Activated CD4-positive, alpha-beta T cell treated with anti-CD3 and anti-CD28 coated beads, Interleukin-2, amount 50 U/mL, for 1 hour (primary cell): ENCODE results near the gene WNT7B.

Source experiments
- DNase-seq: peaks from one replicate; pipeline ENCODE4 v3.0.0-alpha.2; 2020

Gene WNT7B

DNA sequence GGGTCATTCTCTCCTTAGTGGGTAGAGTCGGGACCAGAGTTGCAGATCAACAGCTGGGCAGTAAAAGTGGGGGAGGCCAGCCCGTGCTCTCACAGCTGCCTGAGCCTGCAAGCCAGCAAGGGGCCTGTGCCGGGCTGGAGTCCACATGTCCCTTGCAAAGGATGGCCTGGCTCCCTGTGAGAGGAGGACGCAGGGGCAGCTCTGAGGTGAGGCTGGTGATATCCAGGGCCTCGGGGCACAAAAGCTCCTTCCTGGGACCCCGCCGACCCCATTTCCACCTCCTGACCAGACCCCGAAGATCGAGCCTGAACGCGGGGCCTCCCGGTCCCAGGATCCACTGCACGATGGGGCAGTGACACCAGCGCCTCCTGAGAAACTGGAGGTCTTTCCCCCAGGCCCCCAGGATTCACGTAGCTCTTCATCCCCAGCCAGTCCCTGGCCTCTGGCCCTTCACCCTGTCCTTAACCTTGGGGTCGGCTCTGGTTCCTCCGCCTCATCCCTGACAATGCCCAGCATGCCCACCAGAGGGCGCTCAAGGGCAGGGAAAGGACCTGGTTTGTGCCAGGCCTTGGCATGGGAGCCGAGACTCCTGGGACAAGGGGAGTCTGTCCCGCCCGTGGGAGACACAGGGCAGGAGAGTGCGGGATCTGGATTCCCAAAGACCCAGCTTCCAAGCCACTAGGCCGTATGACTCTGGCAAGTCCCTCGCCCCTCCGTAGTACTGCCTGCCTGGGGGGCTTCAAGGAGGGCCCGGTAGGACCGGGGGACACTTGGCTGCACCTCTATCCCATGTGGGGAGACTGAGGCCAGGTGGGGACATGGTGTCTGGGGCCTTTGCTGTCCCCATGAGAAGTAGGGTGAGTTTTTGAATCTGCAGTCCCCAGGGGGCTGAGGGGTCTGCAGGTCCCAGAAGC lies 17.8 kb upstream of the WNT7B start:
- DNase-seq, result peak; percentile 83

DNA sequence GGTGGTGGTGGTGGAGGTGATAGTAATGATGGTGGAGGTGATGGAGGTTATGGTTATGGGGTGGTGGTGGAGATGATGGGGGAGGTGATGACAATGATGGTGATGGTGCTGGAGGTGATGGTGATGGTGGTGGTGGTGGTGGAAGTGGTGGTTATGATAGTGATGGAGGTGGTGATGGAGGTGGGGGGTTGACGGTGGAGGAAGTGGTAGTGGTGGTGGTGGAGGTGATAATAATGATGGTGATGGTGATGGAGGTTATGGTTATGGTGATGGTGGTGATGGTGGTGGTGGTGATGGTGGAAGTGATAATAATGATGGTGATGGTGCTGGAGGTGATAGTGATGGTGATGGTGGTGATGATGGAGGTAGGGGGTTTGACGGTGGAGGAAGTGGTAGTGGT lies 16.9 kb upstream of the WNT7B start:
- DNase-seq, result no peak

DNA sequence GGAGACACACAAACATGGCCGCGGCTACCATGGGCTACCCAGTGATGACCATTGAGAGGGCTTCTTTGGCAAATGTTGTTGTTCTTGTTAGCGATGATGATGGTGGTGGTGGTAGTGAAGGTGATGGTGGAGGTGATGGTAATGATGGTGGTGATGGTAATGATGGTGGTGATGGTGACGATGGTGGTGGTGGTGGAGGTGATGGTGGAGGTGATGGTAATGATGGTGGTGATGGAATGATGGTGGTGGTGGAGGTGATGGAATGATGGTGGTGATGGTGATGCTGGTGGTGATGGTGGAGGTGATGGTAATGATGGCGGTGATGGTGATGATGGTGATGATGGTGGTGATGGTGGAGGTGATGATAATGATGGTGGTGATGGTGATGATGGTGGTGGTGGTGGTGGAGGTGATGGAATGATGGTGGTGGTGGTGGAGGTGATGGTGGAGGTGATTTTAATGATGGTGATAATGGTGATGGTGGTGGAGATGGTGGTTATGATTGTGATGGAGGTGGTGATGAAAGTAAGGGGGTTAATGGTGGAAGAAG lies 16.3 kb upstream of the WNT7B start:
- no peak for DNase-seq

DNA sequence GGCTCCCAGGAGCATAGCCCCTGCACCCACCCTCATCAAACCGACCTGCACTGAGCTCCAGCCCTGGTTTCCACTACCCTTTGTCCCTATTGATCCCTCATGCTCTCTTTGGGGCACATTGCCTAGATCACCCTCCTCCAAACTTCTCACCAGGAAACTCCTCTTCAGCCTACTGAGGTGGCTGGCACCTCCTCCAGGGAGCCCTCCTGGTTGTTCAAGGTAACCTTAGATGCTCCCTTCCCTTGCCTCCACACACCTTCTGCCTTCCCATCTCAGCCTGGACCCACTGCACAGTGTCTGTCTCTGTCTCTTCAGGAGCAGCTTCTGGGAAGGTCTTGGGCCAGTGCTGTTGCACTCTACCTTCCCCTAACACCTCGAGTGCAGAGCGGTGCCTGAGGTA lies 15.8 kb upstream of the WNT7B start:
- DNase-seq, result no peak

DNA sequence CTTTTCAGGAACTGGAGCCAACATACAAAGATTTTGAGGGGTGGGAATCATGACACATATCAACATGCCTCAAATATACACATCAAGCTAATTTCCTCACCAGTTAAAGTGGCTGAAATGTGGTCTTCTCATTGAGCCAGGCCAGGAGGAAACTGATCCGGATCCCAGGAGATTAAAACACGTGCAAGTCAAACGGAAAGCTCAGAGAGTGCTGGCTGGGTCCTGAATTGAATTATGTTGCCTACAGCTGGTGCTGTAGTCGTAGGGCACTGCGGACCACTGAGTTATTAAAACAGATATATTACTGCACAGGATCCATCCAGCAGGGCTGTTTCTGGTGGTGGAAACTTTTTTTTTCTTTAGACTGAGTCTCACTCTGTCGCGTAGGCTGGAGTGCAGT lies 14.1 kb upstream of the WNT7B start:
- DNase-seq, result no peak

DNA sequence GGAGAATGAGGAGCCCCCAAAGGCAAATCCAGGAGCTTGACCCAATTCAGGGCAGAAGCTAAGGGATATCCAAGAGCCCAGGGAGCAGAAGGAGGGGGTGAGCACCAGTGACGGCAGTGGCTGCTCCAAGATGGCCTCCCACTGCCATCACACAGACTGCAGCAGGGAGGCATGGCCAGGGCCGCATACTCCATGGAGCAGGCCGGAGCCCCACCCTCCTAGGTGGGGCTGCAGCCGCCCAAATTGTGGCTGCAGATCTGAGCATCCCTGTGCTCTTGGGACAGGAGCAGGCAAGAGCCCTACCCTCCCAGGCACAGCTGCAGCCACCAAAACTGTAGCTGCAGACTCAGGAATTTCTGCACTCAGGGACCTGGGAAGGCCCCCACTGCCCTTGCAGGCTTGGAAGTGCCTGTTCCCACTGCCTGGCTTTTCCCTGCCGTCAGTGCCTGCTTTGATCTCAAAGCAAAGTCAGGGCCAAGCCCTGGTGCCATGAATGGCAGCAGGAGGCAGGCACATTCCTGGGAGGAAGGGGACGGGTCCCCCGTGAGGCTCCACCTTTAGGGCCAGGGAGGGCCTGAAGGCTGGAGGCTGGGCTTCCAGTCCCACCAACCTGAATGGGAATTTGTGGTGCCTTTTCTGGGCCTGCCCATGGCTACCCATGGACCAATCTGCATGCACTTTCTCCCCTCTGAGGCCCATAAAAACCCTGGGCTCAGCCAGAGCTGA lies 10.3 kb upstream of the WNT7B start:
- DNase-seq, result no peak

DNA sequence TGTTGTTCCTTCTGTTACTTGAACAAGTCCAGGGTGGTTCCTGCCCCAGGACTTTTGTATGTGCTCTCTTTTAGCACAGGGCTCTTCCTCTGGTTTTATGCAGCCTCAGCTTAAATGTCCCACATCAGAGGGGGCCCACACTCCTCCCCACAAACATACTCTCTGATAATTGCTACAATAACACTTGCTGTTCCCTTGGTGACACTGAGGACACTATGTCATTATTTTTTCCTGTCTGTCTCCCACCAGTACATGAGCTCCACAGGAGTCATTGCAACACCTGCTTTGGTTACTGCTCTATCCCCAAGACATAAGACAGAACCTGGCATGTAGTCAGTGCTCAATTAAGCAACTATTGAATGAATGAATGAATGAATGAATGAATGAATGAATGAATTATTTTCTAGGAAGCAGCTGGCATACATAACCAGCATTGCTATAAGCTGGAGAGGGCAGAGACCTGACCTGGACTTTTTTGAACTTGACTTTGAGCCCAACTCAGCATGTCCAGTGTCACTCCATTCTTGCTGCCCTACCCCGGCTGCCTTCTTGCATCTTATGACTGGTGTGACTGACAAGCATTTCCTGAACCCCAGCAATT lies 7.5 kb upstream of the WNT7B start:
- no peak for DNase-seq

DNA sequence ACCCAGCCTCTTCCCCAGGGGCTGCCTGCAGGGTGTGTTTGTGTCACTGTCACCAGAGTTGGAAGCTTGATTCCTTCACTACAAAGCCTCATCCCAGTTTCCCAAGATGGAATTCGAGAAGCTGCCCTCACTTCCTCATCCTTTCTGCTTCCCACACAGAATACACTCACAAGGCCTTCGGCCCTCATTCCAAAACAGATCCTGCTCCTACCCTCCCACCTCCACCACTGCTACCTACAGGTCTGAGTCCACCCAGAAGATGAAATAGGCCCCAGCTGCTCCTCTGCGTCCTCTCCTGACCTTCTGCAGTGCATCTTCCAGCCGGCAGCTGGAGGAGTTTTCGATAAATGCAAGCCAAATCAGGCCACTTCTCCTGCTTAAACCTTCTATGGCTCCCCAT lies 6.8 kb upstream of the WNT7B start:
- no peak for DNase-seq

DNA sequence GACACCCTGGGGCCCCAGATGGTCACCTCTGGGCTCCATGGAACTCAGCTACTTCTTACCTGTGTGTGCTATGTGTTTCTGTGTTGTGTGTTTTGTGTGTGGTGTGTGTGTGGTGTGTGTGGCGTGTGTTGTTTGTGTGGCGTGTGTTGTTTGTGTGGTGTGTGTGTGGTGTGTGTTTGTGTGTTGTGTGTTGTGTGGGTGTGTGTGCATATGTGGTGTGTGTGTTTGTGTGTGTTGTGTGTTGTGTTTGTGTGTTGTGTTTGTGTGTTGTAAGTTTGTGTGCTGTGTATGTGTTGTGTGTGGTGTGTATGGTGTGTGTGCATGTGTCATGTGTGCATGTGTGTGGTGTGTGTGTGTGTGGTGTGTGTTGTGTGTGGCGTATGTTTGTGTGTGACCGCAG lies 3.8 kb upstream of the WNT7B start:
- no peak for DNase-seq

DNA sequence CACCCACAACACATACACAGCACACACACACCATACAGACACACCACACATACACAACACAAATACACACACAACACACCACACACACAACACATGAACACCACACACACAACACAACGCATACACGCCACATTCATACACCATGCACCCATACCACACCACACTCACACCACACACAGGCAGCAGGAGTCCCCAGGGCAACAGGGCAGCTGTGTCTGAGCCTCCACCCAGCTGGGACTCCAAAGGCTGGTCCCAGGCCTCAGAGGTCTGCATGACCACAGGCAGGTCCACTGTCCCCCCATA lies 3.3 kb upstream of the WNT7B start:
- DNase-seq, result no peak

DNA sequence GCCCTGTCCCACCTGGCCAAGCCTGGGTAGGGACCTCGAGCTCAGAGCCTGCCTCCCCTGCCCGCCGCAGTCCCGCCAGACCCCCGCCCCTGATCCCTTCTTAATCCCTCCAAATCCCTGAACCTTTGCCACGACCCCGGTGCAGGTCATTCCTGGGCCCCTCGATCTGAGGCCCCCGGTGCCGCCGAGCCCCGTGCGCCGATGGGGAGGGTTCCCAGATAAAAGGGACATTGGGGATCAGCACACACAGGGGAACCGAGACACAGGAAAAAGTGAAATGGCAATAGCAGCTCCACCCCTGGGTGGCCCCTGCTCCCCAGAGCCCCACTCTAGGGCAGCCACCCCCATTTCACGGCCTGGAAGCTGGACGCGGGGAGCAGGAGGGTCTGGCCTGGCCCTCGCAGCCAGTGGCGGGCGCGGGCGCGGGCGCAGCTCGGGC lies 1.3 kb upstream of the WNT7B start:
- DNase-seq, result no peak

DNA sequence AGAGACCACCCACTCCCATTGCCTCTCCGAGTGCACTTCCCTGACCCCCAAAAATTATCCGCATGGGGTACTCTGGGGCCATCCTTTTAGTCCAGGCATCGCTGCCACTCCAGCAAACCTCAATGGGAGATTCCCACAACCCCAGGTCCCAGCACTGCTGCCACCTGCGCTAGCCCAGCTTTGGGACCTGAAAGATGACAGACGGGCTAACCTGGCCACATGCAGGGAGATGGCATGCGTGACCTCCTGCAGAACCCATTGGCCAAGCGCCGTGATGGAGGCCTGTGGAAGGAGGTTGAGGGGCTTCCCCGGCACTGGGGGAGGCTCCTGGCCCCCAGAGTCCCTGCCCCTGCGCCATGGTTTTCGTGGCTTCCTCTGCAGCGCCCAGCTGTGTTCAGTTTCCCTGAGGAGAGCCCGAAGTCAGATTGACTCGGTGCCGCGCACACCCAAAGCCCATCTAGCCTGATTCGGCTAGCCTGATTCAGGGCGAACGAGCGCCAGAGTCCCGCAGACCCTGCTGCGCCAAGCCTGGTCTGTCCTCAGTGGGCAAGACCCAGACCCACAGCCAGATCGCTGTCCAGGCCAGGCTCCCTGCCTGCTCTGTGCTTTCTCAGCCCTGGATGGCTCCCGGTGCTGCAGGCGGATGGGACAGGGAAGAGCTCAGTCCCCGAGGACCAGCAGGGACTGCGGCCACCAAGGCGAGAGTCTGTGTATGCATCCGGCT lies 751 bp upstream of the WNT7B start:
- no peak for DNase-seq

DNA sequence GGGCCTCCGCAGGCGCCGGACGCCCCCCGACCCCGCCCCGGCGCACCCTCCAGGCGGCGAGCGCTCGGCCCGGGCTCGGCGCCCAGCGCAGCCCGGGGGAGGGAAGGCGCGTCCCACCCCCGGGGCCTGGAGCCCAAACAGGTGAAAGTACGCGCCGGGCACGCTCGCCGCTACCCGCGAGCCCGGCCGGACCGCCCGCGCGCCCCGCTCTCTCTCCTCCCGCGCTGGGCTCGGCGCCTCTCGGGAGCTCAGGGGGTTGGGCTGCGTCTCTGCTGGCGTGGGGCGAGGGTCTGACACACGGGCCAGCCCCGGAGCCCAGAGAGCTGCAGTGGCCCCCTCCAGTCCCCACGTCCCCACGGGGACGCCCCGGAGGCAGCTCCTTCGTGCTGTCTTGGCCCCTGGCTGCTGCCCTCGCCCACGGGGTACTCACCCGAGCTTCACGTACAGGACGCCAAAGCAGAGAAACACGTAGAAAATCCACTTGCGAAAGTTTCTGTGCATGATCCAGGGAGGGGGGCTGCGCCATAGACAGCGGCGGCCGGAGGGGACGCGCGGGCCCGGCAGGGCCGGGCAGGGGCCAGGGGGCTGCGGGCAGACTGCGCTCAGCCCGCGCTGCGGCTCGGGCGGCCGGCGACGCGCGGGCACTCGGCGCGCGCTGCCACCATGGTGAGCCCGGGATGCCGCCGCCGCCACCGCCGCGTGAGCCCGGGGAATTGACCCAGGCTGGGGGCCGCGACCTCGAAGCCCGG lies 534 bp downstream of the WNT7B start:
- DNase-seq, result no peak

DNA sequence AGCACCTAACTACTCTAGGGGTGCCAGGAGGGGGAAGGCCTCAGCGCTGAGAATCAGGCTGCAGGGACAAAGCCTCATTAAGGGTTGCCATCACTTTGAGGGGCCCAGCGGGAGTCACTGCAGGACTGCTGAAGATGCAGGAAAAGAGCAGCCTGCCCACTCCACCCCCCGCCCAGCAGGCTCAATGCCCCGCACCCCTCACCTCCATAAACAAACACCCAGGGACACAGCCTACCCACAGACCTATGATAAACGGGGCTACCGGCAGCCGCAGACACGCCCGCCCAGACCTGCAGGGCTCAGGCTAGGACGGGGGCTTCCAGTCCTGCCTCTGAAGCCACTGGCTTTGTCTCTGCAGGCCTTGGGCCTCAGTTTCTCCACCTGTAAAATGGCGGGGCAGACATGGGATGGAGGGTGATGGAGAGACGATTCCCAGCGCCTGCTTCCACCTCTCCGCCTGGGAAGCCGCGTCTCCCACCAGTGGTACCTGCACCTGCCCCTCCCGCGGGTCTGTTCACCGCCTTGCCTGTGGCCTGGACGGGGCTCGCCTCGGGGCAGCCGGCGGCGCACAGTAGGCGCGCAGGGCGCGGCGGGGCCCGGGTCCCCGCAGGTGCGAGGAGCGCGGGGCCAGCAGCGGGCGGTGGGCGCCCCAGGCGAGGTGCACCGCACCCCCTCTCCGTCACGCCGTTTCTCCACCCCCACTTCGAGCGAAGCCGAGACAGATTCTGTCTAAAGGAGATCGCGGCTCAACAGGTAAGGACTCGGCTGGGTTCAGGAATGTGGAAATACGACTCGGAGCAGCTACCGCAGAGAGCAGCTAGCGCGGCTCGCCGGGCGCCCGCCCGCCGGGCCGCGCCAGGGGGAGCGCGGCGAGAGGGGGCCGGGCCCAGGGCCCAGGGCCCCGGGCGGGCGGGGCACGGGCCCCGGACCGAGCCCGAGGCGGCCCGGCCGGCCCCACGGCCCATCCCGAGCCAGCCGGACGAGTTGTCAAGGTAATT lies 1.5 kb downstream of the WNT7B start:
- no peak for DNase-seq

DNA sequence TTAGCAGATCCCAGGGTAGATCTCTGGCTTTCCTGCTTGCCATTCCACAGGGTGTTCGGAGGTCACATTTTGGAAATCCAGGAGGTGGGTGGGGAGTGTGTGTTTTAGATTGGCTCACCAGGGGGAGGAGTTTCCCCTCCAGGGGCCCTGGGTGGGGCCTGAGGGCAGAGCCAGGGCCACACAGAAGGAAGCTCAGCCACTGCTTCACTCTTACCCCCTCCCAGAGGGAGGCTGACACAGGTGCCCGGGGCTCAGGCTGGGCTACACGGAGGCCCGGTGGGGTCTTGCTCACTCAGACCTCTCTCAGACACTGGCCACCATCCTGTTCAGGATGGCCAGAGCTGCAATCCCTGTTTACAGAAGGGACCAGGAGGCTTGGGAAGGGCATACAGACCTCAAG lies 2.5 kb downstream of the WNT7B start:
- DNase-seq, result no peak

DNA sequence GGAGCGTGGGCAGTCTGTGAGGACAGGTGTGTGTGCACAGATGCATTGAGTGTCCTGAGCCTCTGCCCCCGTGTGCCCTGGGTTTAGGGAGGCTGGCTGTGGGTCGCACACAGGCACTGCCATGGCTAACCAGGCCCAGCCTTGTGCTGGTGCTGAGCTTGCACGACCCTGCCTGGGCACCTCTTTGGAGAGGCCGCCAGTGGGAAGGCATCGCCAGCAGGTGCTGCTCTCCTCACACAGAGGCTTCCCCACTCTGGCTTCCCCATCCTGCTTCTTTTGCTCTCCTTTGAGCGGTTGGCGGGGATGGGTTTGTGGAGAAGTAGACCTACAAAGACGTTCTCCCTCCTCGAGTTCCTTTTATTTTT lies 4.1 kb downstream of the WNT7B start:
- no peak for DNase-seq

DNA sequence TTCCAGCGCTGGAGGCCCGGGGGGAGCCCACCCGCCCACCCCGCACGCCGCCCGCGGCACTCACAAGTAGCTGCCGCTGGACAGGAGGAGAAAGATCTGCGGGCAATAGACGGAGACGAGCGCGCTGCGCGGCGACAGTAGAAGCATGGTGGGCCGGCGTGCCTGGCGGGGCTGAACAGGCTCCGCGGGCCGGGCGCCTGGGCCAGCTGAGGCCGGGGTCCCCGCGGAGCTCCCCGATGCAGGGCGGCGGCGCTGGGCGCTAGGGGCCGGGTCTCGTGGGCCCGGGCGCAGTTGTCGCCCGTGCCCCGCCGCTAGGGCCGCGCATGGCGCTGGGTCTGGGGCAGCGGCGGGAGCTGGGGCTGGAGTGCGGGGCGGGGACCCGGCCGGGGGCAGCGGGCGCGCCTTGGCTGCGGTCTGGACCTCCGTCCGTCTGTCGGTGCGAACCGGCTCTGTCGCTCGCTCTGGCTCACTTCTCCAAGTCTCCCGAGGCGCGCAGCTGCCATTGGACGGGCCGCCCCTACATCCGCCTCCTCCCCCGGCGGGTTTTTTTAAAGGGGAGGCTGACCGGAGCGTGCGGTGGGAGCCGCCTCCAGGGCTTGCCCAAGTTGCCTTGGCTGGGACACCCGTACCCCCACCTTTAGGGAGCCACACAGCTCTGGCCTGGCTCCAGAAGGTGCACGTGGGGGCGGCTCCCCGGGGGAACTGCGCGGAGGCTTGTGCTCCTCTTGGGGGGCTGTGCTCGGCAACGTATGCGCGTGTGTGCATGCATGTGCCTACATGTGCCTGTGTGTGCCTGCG lies 4.7 kb downstream of the WNT7B start:
- DNase-seq, result no peak

DNA sequence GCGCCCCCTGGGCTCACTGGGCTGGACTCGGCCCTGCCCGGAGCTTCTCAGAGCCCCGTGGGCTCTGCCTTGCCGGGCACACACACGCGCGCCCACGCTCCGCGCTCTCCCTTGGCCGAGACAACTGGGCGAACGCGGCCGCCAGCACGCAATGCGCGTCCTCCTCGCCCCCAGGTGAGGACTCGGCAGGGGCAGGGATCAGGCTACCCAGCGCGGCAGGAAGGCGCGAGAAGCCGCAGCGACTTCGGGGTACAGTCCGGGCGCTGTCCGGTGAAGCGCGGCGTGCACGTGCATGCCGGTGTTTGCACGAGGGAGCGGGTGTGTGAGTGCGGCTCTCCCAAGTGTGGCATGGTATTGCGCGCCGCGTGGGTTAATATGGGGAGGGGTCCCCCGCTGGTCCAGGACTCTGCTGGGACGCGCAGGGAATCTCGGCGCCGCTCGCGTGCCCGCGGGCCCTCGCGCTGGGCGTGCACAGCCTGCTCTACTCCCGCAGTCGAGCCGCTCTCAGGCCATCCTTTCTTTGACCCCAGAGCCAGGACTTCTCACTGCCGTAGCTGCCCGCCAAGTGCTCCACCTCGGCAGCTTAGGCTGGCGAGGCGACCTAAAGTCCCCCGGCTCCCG lies 5.4 kb downstream of the WNT7B start:
- DNase-seq, result no peak

DNA sequence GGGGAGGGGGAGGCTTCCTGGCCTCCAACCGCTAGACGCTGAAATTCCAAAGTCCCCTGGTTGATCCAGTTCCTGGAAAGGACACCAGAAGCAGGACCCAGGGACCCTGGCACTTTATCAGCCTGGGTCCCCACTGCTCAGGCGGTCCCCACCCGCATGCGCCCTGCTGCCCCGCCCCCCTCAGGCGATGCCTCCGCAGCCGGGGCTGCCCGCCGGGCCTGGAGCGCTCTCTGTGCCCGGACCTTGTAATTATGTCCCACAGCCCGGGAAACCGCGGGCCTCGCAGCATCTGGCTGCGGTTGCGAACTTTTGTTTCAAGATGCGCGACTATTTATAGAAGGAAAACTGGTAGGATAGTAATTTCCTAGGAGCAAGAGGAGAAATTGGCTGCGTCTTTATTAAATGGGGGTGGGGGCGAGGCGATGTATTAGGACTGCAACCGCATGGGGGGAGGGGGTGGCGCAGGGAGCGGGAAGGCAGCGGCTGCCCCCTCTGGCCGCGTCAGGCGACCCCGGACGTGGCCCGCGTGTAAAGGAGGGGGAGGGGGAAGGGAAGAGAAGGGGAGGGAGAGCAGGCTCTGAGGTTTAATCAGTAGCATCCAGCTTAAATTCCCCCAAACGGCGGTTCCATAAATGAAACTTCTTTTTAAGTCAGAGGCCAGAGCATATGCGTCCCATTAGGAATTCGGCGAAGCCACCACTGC lies 6.1 kb downstream of the WNT7B start:
- DNase-seq, result no peak
